ENCODE data around the gene PRAMEF1. TPM values are rescaled to one million over a fixed set of nuclear protein-coding genes. Genes with fewer than 3 reads are reported as not detected.
"Not testable (repeated sequence)": the region's sequence is repeated elsewhere in the genome, so short reads cannot be mapped to it uniquely, and the experiment has no call there.

Gene PRAMEF1
- total and polyA plus RNA-seq, 2 of the 4 experiments (the other 2 are of a cell fraction) = not detected

GRCh38 chr1:12819061-12819460, 27.9 kb downstream of the PRAMEF1 start:
- in situ Hi-C loops (cut with MboI; ENCODE audit: low sequenced_read_pairs); H3K9ac ChIP-seq (ENCODE audit: low read depth, low read length); H3K4ac ChIP-seq (ENCODE audit: low read depth, low read length); intact Hi-C loops (cut with micrococcal nuclease); H2BK20ac ChIP-seq (ENCODE audit: low read depth, low read length); DNase-seq; H3K79me1 ChIP-seq (ENCODE audit: low read depth in 1 of 2, low read length in 2 of 2); H3K18ac ChIP-seq (ENCODE audit: low read depth, low read length); H2AK5ac ChIP-seq (ENCODE audit: low read depth, low read length); H3K4me1 ChIP-seq (ENCODE audit: control insufficient read depth, insufficient read depth, low read length); H4K91ac ChIP-seq (ENCODE audit: insufficient read depth, low read depth, low read length); POLR2A ChIA-PET (ENCODE audit: unreplicated experiment); H3K23ac ChIP-seq (ENCODE audit: low read depth, low read length); H3K9me1 ChIP-seq (ENCODE audit: insufficient read depth, low read length); CTCF ChIA-PET; H2BK15ac ChIP-seq (ENCODE audit: low read depth, low read length); H3K56ac ChIP-seq (ENCODE audit: extremely low read depth, insufficient read depth, low read length); H3K4me3 ChIP-seq (ENCODE audit: insufficient read depth, low read depth, low read length); H3K4me2 ChIP-seq (ENCODE audit: low read depth, low read length); H4K20me1 ChIP-seq (ENCODE audit: insufficient read depth, low read length); H3K14ac ChIP-seq (replicated peaks; ENCODE audit: low read depth, low read length); H2AK9ac ChIP-seq (replicated peaks; ENCODE audit: low read depth, low read length, poor library complexity); H3K9me3 ChIP-seq (ENCODE audit: control insufficient read depth, insufficient read depth, low read length); H3K27me3 ChIP-seq (ENCODE audit: control insufficient read depth, insufficient read depth, low read length); dilution Hi-C loops (cut with HindIII; ENCODE audit: low sequenced_read_pairs, unreplicated experiment); BruUV-seq (replicated peaks); H4K8ac ChIP-seq (ENCODE audit: low read depth in 2 of 2, low read length in 2 of 2); H4K5ac ChIP-seq (ENCODE audit: low read depth, low read length); H2BK5ac ChIP-seq (ENCODE audit: low read depth, low read length, poor library complexity, severe bottlenecking); H2BK120ac ChIP-seq (ENCODE audit: low read depth, low read length); H3K36me3 ChIP-seq (ENCODE audit: control insufficient read depth, insufficient read depth, low read length); H3K27ac ChIP-seq (ENCODE audit: insufficient read depth, low read length); H2AFZ ChIP-seq (replicated peaks; ENCODE audit: low read length, poor library complexity); ATAC-seq (ENCODE audit: low read depth): not testable (repeated sequence)
- WGBS, 2 experiments (ENCODE audit: extremely low coverage in 2 of 2, insufficient read length in 1 of 2) = 0% methylated on average over 1 of the region's 6 CpGs; no CpG with 5 or more reads in 1 of the 2 experiments

DNA sequence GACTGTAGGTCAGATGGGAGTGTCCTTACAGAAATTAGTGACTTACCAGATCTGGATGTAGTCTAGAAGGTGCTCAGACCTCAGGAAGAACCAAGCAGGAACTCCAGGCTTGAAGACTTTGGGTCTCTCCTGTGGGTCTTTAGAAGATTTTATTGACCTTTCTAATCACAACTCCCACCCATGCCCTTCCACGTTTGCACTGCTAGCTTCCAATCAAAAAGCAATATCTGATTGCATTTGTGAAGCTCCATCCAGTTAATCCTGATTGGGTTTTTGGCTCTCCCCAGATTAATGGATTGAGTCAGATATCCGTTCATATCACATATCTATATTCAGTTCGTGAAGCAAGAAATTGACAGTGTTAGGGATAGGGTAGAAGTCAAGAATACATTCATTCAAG, 40.1 kb downstream of the PRAMEF1 start, which contains the start of gene PRAMEF11:
Gene PRAMEF11 (minus strand): TSS at position 101 of the 400 bp plus-strand sequence. CDS start 2,621 bp downstream, outside the sequence.
- H2AK9ac ChIP-seq (replicated peaks; ENCODE audit: low read depth, low read length, poor library complexity); H4K8ac ChIP-seq (ENCODE audit: low read depth in 2 of 2, low read length in 2 of 2); H3K9ac ChIP-seq (ENCODE audit: low read depth, low read length); H3K4me1 ChIP-seq (ENCODE audit: control insufficient read depth, insufficient read depth, low read length); H4K20me1 ChIP-seq (ENCODE audit: insufficient read depth, low read length); H3K9me3 ChIP-seq (ENCODE audit: control insufficient read depth, insufficient read depth, low read length); H3K27me3 ChIP-seq (ENCODE audit: control insufficient read depth, insufficient read depth, low read length); H2AK5ac ChIP-seq (ENCODE audit: low read depth, low read length); H3K27ac ChIP-seq (ENCODE audit: insufficient read depth, low read length); H3K9me1 ChIP-seq (ENCODE audit: insufficient read depth, low read length); BruUV-seq (replicated peaks); H4K5ac ChIP-seq (ENCODE audit: low read depth, low read length); H2BK20ac ChIP-seq (ENCODE audit: low read depth, low read length); dilution Hi-C loops (cut with HindIII; ENCODE audit: low sequenced_read_pairs, unreplicated experiment); DNase-seq; H3K56ac ChIP-seq (ENCODE audit: extremely low read depth, insufficient read depth, low read length); H2AFZ ChIP-seq (replicated peaks; ENCODE audit: low read length, poor library complexity); H3K18ac ChIP-seq (ENCODE audit: low read depth, low read length); POLR2A ChIA-PET (ENCODE audit: unreplicated experiment); H3K36me3 ChIP-seq (ENCODE audit: control insufficient read depth, insufficient read depth, low read length); H3K4ac ChIP-seq (ENCODE audit: low read depth, low read length); H4K91ac ChIP-seq (ENCODE audit: insufficient read depth, low read depth, low read length); in situ Hi-C loops (cut with MboI; ENCODE audit: low sequenced_read_pairs); H3K79me1 ChIP-seq (ENCODE audit: low read depth in 1 of 2, low read length in 2 of 2); H3K4me3 ChIP-seq (ENCODE audit: insufficient read depth, low read depth, low read length); H2BK5ac ChIP-seq (ENCODE audit: low read depth, low read length, poor library complexity, severe bottlenecking); H3K23ac ChIP-seq (ENCODE audit: low read depth, low read length); H3K4me2 ChIP-seq (ENCODE audit: low read depth, low read length); H3K14ac ChIP-seq (replicated peaks; ENCODE audit: low read depth, low read length); ATAC-seq (ENCODE audit: low read depth); CTCF ChIA-PET; H2BK120ac ChIP-seq (ENCODE audit: low read depth, low read length); H2BK15ac ChIP-seq (ENCODE audit: low read depth, low read length); intact Hi-C loops (cut with micrococcal nuclease): not testable (repeated sequence)
- no CpG with 5 or more reads among the region's 3 CpGs for WGBS, 2 experiments (ENCODE audit: extremely low coverage in 2 of 2, insufficient read length in 1 of 2)

All from IMR-90 (cell line).